ENCODE measurements around the gene PPP2R3B.
A peak's percentile ranks its signal among the peaks of the same experiment; 100 is the strongest.

Gene PPP2R3B

GRCh38 chrX:371907-372306 is 14.8 kb downstream of the PPP2R3B start:
- no peak overlapping the region for H3K27ac ChIP-seq
- no peak for DNase-seq (ENCODE audit: low read depth, low spot score)

GRCh38 chrX:370963-371745 is 15.6 kb downstream of the PPP2R3B start:
- no peak overlapping the region for H3K27ac ChIP-seq
- no peak for DNase-seq (ENCODE audit: low read depth, low spot score)

- no peak for DNase-seq (ENCODE audit: low read depth, low spot score)
- no peak overlapping the region for H3K27ac ChIP-seq
Observed at GRCh38 chrX:370244-370962, 16.3 kb downstream of the PPP2R3B start.

DNA sequence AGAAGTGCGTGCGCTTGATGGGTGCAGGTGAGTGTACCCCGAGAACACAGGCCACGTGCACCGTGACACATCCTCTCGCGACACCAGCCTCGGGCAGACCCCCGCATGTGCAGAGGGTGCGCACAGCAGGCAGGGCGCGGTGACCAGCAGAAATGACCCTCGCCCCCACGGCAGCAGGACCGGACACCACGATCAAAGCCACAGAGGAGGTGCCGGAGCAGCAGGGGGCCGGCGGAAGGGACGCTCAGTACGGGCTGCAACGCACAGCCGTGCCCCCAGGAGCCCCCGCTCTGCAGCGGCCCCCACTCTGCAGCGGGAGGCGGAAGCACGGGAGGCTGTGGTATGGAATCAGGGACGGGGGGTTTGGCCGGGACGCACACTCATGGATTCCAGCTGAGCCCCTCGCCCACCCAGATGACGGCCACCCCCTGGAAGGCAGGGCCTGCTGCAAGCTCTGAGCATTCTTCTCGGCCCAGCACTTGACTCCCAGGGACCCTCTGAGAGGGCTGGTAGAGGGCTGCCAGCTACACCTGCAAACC is 17.1 kb downstream of the PPP2R3B start:
- DNase-seq (ENCODE audit: low read depth, low spot score): no peak
- H3K27ac ChIP-seq: no peak overlapping the region

GRCh38 chrX:368811-369562 is 17.7 kb downstream of the PPP2R3B start:
- H3K27ac ChIP-seq: no peak overlapping the region
- DNase-seq (ENCODE audit: low read depth, low spot score): no peak

GRCh38 chrX:367866-368265 is 18.8 kb downstream of the PPP2R3B start:
- DNase-seq (ENCODE audit: low read depth, low spot score): no peak

DNA sequence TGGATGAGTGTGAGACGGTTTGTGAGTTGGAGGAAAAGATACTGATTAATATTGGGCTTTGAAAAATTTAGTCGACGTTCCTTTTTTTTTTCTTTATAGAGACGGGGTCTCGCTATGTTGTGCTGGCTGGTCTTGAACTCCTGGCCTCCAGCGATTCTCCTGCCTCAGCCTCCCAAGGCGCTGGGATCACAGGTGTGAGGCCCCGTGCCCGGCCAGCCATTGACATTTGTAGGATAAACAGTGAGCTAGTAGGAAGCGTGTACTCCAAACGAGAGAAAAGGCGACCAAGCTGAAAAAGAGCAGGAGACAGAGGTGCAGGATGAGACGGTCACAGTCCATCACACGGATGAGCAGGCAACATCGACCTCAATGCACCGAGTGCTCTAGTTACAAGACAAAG is 19.4 kb downstream of the PPP2R3B start:
- no peak overlapping the region for H3K27ac ChIP-seq
- DNase-seq (ENCODE audit: low read depth, low spot score): no peak

More at GRCh38 chrX:367866-368265, 18.8 kb downstream of the PPP2R3B start:
- no peak overlapping the region for H3K27ac ChIP-seq

DNA sequence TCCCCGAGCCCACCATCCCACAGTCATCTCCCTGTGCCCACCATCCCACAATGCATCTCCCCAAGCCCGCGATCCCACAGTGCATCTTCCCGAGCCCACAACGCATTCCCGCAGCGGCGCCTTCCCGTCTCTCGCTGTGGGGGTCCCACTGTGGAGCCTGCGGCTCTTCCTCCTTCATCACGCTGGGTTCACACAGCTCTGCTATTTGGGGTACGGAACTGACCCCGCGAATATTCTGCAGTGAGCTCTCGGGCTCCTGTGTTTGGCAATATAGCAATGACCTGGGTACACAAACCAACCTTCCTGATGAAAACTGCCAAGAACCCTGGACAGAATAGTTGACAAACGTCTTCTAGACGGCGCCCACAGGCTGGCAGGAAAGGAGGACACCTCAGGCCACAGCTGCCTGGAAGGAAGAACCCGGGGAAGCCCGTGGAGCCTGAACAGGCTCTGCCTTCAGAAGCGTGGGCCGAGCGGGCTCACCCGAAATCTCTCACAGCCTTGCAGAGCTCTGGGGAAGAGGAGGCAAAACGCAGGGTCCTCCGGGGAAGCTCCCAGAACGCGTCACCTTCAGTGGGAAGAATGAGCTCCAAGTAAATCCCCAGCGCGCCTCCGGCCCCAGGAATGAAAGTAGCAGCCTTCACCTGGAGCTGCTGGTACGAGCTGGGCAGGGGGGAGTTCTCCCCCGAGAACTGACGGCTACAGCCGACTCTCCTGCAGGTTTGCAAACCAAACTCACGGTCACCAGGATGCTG is 22.9 kb downstream of the PPP2R3B start:
- no peak for DNase-seq (ENCODE audit: low read depth, low spot score)
- H3K27ac ChIP-seq: no peak overlapping the region

DNA sequence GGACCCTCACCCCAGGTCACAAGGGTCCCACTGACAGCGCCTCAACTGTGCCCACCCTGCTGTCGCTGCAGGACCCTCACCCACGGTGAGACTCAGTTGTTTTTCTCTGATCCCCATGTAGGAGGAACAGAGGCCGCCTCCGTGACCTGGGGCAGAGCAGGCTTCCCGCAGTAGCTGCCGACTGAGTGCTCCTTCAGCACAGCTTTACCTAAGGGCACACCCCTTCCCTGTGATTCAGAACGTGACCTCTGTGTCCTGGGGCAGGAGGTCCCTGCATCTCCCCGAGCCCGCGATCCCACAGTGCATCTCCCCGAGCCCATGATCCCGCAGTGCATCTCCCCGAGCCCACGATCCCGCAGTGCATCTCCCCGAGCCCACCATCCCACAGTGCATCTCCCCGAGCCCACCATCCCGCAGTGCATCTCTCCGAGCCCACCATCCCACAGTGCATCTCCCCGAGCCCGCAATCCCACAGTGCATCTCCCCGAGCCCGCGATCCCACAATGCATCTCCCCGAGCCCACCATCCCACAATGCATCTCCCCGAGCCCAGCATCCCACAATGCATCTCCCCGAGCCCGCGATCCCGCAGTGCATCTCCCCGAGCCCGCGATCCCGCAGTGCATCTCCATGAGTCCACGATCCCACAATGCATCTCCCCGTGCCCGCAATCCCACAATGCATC is 23.6 kb downstream of the PPP2R3B start:
- DNase-seq (ENCODE audit: low read depth, low spot score): no peak
- no peak overlapping the region for H3K27ac ChIP-seq

DNA sequence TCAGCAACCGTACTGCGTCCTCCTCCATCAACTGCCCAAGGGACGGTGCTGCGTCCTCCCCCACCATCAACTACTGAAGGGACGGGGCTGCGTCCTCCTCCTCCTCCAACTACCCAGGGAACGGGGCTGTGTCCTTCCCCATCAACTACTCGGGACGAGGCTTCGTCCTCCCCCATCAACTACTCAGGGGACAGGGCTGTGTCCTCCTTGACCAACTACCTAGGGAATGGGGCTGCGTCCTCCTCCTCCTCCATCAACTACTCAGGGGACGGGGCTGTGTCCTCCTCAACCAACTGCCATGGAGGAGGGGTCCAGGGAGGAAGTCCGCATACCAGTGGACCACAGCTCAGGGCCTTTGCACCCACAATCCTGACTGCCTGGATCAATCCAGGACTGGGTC is 24.4 kb downstream of the PPP2R3B start:
- no peak for DNase-seq (ENCODE audit: low read depth, low spot score)
- no peak overlapping the region for H3K27ac ChIP-seq

- no peak for DNase-seq (ENCODE audit: low read depth, low spot score)
- no peak overlapping the region for H3K27ac ChIP-seq
Observed at GRCh38 chrX:361231-362145, 25.2 kb downstream of the PPP2R3B start.

DNA sequence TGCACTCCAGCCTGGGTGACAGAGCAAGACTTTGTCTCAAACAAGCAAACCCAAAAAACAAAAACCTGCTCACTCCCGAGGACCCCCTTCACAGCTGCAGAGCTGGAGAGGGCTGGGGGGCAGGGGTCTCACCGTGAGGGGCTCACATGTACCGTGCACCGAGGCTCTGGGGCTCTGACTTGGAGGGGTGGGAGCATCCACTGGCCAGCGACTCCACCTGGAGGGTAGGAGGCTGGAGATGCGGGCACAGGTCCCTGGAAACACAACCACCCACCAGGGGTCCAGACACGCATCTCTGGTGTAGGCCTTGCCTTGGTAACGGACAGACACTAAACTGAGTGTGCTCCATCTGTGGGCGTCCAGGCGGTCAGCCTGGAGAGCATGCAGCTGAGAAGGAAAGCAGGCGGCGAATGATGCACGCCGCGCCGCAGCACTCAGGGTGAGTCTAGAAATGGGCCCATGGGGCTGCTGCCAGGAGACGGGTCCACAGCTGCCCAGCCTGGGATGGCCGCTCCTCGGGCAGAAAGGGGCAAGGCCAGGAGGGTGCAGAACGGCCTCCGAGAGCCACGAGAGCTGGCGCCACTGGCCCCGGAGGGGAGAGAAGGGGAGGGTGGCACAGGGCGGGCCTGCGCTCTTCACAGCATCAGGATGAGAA is 26.1 kb downstream of the PPP2R3B start:
- no peak for DNase-seq (ENCODE audit: low read depth, low spot score)
- H3K27ac ChIP-seq: no peak overlapping the region

DNA sequence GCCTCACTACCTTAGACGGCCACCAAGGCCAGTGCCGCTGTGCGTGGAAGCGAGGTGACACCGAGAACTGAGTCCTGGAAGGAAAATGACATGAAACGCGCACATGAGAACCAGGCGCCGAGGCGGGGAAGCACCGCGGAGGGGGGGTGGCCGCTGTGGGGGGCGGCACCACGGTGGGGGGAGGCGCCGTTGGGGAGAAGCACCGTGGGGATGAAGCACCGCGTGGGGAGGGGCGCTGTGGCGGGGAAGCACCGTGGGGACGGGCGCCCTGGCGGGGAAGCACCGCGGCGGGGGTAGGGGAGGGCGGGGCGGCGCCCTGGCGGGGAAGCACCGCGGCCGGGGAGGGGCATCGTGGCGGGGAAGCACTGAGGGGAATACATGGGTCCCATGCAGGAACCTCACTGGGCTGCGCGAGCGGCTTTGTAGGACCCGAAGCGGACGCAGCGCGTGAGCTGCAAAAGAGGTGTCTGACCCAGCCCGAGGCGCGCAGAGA is 28.0 kb downstream of the PPP2R3B start:
- H3K27ac ChIP-seq: no peak overlapping the region
- DNase-seq (ENCODE audit: low read depth, low spot score): no peak

DNA sequence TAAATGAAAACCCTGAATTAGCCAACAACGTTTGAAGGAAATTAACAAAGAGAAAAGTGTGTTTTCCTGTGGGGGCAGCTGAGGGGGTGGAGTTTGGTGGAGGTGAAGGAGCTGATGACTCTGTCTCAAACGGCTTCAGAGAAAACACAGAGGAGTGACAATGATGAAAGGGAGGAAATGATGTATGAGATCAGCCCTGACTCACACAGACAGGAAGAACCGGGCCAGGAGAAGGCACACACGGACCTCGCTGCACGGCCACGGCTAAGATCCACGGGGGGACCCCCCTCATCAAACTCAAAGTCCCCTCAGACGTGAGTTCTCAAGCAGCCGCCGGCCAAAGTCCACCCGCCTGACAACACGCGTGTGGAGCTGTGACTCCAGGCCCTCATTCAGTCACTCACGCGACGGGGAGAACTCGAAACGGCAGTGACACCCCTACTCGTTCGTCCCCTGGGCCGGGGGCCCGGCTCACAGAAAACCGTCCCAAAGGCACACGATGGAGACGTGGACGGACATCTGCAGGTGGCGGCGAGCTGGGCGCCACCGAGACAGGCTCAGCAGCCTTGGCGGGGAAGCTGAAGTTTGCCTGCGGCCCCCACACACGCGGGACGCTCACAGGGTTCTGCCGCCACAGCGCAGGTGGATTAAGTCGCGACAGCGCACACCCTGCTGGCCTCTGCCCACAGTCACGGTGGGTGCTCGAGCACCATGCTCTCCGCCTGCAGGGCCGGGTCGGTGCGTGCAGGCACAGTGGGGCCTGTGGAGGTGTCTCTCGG is 28.8 kb downstream of the PPP2R3B start:
- no peak overlapping the region for H3K27ac ChIP-seq
- no peak for DNase-seq (ENCODE audit: low read depth, low spot score)

DNA sequence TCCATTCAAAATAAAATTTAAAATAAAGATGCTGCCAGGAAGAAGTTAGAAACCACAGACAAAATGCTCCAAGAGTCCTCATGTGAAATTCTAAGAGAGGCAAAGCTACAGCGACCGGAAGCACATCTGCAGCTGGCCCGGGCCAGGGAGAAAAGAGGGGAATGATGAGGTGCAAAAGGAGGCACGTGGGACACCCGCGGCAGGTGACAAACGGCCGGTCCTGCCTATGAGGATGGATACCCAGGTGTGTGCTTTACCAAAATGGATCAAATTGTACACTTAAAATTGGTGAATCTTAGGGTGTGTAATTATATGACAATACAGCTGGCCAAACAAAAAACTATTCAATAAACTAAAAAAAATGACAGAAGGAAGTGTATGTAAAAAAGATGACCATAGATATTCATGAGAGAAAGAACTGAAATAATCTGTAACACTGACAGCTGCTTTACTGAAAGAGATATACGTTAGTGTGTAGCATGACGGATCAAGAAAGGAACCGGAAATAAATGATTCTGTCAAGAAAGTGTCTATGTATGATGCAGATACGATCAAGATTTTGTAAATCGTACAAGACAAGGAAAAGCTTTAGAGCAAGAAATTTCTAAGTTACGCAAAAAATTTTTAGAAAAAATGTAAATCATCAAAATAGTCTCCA is 29.5 kb downstream of the PPP2R3B start:
- H3K27ac ChIP-seq: no peak overlapping the region
- DNase-seq (ENCODE audit: low read depth, low spot score): no peak

DNA sequence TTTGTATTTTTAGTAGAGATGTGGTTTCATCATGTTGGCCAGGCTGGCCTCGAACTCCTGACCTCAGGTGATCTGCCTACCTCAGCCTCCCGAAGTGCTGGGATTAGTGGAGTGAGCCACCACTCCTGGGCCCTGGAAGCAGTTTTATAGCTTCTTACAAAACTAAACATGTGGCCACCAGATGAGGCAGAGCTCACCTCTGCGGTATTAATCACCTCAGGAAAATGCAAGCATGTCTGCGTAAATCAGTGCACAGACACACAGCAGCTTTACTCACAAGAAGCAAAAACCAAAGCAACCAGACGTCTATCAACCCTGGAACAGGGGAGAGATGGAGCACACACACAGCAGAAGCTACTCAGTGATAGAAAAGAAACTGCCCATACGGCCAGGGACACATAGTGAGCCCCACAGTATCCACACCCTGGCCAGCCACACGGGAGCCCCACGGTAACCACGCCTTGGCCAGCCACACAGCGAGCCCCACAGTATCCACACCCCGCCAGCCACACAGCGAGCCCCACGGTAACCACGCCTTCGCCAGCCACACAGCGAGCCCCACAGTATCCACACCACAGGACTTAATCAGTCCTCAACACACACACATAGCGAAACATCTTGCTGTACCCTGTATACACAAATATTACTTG is 30.2 kb downstream of the PPP2R3B start:
- peak; percentile 16 for DNase-seq (ENCODE audit: low read depth, low spot score)
- no peak overlapping the region for H3K27ac ChIP-seq

Measured in epithelial cell of prostate (primary cell).